Cardiac atrium fibroblast (primary cell): ENCODE results near the gene MYBPC3. TPM values are rescaled to one million over a fixed set of nuclear protein-coding genes. Genes with fewer than 3 reads are reported as not detected.

Experiments
- total RNA-seq: library from RNA; depleted of rRNA; stranded (reverse); fragments of >200 nt; gene quantifications from 2 replicates; pipeline ENCODE4 v1.2.3, GENCODE V29; 2015

The MYBPC3 gene
- total RNA-seq: not detected in 2 replicates

DNA sequence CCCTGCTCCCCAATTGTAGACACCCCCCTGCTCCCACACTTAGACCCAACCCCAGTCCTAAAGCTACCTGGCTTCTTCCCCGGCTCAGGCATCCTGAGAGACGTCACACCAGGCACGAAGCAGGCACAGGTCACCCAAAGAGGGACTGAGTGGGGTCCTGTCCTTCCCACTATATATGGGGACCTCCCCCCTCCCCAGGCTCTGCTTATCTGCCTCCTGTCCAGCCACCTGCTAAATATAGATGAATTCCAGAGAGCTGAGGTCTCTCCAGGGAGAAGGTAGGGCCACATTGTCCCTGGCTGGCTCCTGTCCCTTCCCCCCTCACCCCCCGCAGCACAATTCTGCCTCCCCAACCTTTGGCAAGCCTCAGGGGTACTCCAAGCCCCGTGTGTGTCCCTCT lies at the start of gene MYBPC3:
TSS of gene MYBPC3 (minus strand) at position 147 of the 400 bp plus-strand sequence. CDS start at position 92, 55 bp downstream.

DNA sequence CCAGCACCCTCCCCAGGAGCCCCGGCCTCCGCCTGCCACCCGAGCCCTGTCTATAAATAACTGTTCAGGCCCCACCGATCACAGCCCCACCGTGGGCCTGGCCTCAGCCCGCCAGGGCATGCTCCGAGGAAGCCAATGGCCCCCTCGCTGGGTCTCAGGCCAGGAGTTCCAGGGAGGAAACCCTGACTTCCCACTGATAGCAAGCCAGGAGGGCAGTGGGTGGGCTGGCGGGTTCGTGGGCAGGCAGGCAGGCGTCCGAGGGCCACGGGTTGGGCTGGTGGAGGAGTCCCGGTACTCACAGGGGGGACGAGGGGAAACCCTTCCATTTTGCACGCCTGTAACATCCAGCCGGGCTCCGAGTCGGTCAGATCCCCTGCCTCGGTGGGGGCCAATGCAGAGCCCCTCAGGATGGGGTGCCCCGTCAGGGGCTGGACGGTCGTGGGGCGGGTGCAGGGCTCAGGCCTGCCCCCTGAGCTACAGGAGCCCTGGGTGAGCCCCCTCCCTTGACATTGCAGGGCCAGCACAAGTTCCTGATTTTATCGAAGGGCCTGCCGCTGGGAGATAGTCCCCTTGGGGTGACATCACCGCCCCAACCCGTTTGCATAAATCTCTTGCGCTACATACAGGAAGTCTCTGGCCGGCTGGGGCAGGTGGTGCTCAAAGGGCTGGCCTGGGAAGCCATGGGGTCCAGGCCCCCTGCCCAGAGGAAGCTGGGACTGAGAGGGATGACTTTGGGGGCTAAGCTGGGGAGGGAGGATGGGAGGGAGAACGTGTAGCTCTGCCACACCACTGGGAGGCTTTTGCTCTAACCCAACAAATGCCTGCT lies 25.7 kb upstream of the MYBPC3 start, which contains the start of gene SPI1:
TSS of gene SPI1 (minus strand) at position 538 of the 826 bp plus-strand sequence. CDS start at position 344, 194 bp downstream.

Other genes starting within 250 kb of the MYBPC3 start
- 72.3 and 87.2 TPM in 2 replicates for gene ARFGAP2, start 175.8 kb downstream of the MYBPC3 start, total RNA-seq
- gene PACSIN3, start 166.3 kb downstream of the MYBPC3 start, total RNA-seq: 13.2 and 17.2 TPM in 2 replicates
- 5.2 and 23.7 TPM in 2 replicates for gene DDB2, start 137.7 kb downstream of the MYBPC3 start, total RNA-seq
- gene ACP2, start 103.9 kb downstream of the MYBPC3 start, total RNA-seq: 30.0 and 37.1 TPM in 2 replicates
- gene NR1H3, start 94.7 kb downstream of the MYBPC3 start, total RNA-seq: 24.0 and 28.7 TPM in 2 replicates
- 10.0 and 14.4 TPM in 2 replicates for gene MADD, start 82.6 kb downstream of the MYBPC3 start, total RNA-seq
- not detected in 2 replicates for gene SPI1, start 25.8 kb upstream of the MYBPC3 start, total RNA-seq
- gene SLC39A13, start 55.9 kb upstream of the MYBPC3 start, total RNA-seq: 141 and 145 TPM in 2 replicates
- 117 and 138 TPM in 2 replicates for gene PSMC3, start 73.7 kb upstream of the MYBPC3 start, total RNA-seq
- not detected in 2 replicates for gene RAPSN, start 96.4 kb upstream of the MYBPC3 start, total RNA-seq
- 37.0 and 48.4 TPM in 2 replicates for gene CELF1, start 200.4 kb upstream of the MYBPC3 start, total RNA-seq
- gene PTPMT1, start 212.9 kb upstream of the MYBPC3 start, total RNA-seq: 70.0 and 90.8 TPM in 2 replicates
- gene KBTBD4, start 226.3 kb upstream of the MYBPC3 start, total RNA-seq: 10.8 and 18.8 TPM in 2 replicates
- gene NDUFS3, start 226.4 kb upstream of the MYBPC3 start, total RNA-seq: 53.8 and 68.5 TPM in 2 replicates
- not detected in 2 replicates for gene FAM180B, start 234.0 kb upstream of the MYBPC3 start, total RNA-seq
- gene C1QTNF4, start 241.7 kb upstream of the MYBPC3 start, total RNA-seq: 0.16 and 0.90 TPM in 2 replicates